ENCODE data around the gene PIK3C3.
"Not testable (repeated sequence)": the region's sequence is repeated elsewhere in the genome, so short reads cannot be mapped to it uniquely, and the experiment has no call there.

The PIK3C3 gene

DNA sequence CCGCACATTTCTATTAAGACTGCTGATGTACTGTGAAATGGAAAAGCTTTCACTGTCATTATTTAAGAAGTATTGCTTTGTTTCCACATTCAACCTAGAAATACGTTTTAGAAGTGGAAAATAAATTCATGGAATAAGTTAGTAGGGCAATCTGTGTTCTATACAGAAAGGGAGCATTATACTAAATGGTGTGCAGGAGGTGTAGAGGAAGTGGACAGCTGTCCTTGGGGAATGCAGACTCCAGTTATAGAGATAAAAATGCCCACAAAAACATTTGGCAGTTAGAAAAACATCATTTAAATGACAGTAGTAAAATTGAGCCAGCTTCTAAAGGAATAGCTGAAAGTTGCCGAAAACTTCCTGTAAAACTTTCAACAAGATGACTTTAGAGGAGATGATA is 46.8 kb downstream of the PIK3C3 start:
- H3K27me3 ChIP-seq (replicated peaks; ENCODE audit: control insufficient read depth, insufficient read depth, low read length) = no peaks in the 10 kb centered on the region
- no peak overlapping the region for H3K4me3 ChIP-seq (replicated peaks; ENCODE audit: low read depth, low read length)
- no peaks in the 10 kb centered on the region; the same call in 1 of the 2 replicates for H3K36me3 ChIP-seq (ENCODE audit: control insufficient read depth, insufficient read depth, low read length)
- TF ChIP-seq, protein P1, sequence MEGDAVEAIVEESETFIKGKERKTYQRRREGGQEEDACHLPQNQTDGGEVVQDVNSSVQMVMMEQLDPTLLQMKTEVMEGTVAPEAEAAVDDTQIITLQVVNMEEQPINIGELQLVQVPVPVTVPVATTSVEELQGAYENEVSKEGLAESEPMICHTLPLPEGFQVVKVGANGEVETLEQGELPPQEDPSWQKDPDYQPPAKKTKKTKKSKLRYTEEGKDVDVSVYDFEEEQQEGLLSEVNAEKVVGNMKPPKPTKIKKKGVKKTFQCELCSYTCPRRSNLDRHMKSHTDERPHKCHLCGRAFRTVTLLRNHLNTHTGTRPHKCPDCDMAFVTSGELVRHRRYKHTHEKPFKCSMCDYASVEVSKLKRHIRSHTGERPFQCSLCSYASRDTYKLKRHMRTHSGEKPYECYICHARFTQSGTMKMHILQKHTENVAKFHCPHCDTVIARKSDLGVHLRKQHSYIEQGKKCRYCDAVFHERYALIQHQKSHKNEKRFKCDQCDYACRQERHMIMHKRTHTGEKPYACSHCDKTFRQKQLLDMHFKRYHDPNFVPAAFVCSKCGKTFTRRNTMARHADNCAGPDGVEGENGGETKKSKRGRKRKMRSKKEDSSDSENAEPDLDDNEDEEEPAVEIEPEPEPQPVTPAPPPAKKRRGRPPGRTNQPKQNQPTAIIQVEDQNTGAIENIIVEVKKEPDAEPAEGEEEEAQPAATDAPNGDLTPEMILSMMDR (IDR thresholded peaks at IDR 0.05; ENCODE audit: insufficient read depth, low read length, poor library complexity, severe bottlenecking) = no peak
- no peak for DNase-seq (ENCODE audit: extremely low read depth, insufficient read length)

DNA sequence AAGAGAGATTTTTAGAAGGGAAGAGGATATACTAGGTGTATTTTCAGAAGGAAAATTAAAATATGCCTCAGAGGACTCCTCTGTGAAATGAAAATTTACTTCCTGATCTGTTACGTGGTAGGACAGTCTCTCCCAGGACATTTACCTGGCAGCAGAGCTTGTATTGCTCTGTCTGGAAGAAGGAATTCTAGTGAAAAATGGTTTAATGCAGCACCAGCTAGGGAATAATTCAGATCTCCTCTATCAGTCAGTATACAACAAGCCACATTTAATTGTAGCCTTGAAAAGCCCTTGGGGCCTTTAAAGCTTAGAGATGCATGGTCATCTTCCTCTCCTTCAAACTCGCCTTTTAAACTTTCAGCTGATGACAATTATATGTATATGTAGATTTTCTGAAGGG is 49.6 kb downstream of the PIK3C3 start:
- no peak for DNase-seq (ENCODE audit: extremely low read depth, insufficient read length)
- Histone ChIP-seq H3K36me3 (ENCODE audit: control insufficient read depth, insufficient read depth, low read length) (no peaks in the 10 kb centered on the region; the same call in 1 of the 2 replicates), H3K27me3 (replicated peaks; ENCODE audit: control insufficient read depth, insufficient read depth, low read length) (no peaks in the 10 kb centered on the region), H3K4me3 (replicated peaks; ENCODE audit: low read depth, low read length) (no peak overlapping the region)
- TF ChIP-seq, protein P1 (IDR thresholded peaks at IDR 0.05; ENCODE audit: insufficient read depth, low read length, poor library complexity, severe bottlenecking) = no peak

DNA sequence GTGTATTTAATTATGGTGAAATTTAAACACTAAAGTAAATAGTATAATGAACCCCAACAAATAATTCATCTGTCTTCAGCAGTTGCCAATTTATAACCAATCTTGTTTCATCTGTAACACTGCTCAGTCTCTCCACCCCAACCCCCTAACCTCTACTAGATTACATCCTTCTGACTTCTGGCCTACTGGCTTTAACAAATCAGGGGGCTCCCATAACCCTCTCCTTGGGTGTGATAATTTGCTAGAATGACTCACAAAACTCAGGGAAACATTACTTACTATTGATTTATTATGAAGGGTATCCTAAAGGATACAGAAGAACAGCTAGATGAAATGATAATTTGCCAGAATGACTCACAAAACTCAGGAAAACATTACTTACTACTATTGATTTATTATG is 50.7 kb downstream of the PIK3C3 start:
- no peaks in the 10 kb centered on the region; the same call in 1 of the 2 replicates for H3K36me3 ChIP-seq (ENCODE audit: control insufficient read depth, insufficient read depth, low read length)
- H3K4me3 ChIP-seq (replicated peaks; ENCODE audit: low read depth, low read length) = no peak overlapping the region
- DNase-seq (ENCODE audit: extremely low read depth, insufficient read length) = no peak
- no peaks in the 10 kb centered on the region for H3K27me3 ChIP-seq (replicated peaks; ENCODE audit: control insufficient read depth, insufficient read depth, low read length)
- TF ChIP-seq, protein P1 (IDR thresholded peaks at IDR 0.05; ENCODE audit: insufficient read depth, low read length, poor library complexity, severe bottlenecking) = no peak

DNA sequence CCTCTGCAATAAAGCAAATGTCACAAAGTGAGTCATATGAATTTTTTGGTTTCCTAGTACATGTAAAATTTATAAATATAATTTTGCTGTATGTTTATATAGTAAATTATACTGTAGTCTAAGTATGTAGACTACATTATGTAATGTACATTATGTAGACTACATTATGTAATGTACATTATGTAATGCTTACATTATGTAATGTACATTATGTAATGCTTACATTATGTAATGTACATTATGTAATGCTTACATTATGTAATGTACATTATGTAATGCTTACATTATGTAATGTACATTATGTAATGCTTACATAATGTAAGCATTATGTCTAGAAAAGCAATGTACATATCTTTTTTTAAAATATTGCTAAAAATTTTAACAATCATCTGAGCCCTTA is 54.4 kb downstream of the PIK3C3 start:
- H3K36me3 ChIP-seq (ENCODE audit: control insufficient read depth, insufficient read depth, low read length); H3K27me3 ChIP-seq (replicated peaks; ENCODE audit: control insufficient read depth, insufficient read depth, low read length); DNase-seq (ENCODE audit: extremely low read depth, insufficient read length); H3K4me3 ChIP-seq (replicated peaks; ENCODE audit: low read depth, low read length): not testable (repeated sequence)

DNA sequence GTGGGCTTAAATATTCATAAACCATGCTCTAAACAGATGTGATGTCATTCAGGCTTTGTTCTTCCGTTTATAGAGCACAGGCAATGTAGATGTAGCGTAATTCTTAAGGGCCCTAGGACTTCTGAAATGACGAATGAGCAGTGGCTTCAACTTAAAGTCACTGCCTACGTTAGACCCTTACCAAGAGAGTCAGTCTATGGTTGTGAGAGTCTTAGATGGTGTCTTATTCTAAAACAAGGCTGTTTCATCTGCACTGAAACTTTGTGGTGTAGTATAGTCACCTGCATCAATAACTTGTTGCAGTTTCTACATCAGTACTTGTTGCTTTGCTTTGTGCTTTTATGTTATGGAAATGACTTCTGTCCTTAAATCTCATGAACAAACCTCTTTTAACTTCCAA is 56.0 kb downstream of the PIK3C3 start:
- Histone ChIP-seq H3K4me3 (replicated peaks; ENCODE audit: low read depth, low read length) (no peak overlapping the region), H3K36me3 (ENCODE audit: control insufficient read depth, insufficient read depth, low read length) (peaks cover 1% of the 10 kb centered on the region; the same call in 1 of the 2 replicates), H3K27me3 (replicated peaks; ENCODE audit: control insufficient read depth, insufficient read depth, low read length) (no peaks in the 10 kb centered on the region)
- TF ChIP-seq, protein P1 (IDR thresholded peaks at IDR 0.05; ENCODE audit: insufficient read depth, low read length, poor library complexity, severe bottlenecking) = no peak
- peak; percentile 49 for DNase-seq (ENCODE audit: extremely low read depth, insufficient read length)

DNA sequence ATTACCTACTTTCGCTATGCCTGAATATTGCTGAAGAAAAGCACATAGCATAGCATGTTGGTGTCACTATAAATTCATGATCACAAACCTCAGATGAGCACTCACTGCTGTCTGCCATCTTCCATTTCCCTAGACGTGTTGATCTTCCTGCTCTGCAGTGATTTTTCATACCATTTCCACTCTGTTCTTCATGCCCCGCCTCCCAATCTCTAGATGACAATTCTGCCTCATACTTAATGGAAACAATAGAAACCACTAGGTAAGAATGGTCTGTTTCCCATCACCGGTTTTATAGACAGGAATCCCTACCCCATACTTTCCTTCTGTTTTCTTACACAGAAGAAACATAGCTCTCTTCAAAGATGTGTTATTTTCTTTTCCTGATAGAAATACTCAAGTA is 63.8 kb downstream of the PIK3C3 start:
- TF ChIP-seq, protein P1 (IDR thresholded peaks at IDR 0.05; ENCODE audit: insufficient read depth, low read length, poor library complexity, severe bottlenecking) = no peak
- no peak for DNase-seq (ENCODE audit: extremely low read depth, insufficient read length)
- H3K36me3 ChIP-seq (ENCODE audit: control insufficient read depth, insufficient read depth, low read length) = peaks cover 1% of the 10 kb centered on the region; the same call in 1 of the 2 replicates
- H3K4me3 ChIP-seq (replicated peaks; ENCODE audit: low read depth, low read length) = no peak overlapping the region
- H3K27me3 ChIP-seq (replicated peaks; ENCODE audit: control insufficient read depth, insufficient read depth, low read length) = no peaks in the 10 kb centered on the region

Measured in GM06990 (cell line).